Gastrocnemius medialis (tissue), 4 donors: ENCODE data around the gene RALGAPA2. TPM values are rescaled to one million over a fixed set of nuclear protein-coding genes. Genes with fewer than 3 reads are reported as not detected.

Experiments
- ATAC-seq, 2 donors: fragments of 150-250 bp; one replicate each; pipeline ENCODE4 v1.9.1; 2016
- DNase-seq, 2 donors: peaks; one replicate each; pipeline ENCODE4 v3.0.0-alpha.2; 2019
- H3K27ac ChIP-seq, 4 donors: fragments of 200-600 bp; sonication (generic); 1 replicate in 1 of 4; 2 replicates in 3 of 4; pipeline ENCODE4 v1.5.1; 2016 to 2018; ENCODE audit warnings: mild to moderate bottlenecking in 2 of 4, moderate library complexity in 1 of 4
- H3K27me3 ChIP-seq, 3 donors: fragments of 200-600 bp; sonication (generic) in 2 of 3; 1 replicate in 1 of 3; 2 replicates in 2 of 3; pipeline versions ENCODE4 v1.5.1 to v1.6.0; 2016 to 2019; ENCODE audit warnings: mild to moderate bottlenecking in 1 of 3, moderate library complexity in 1 of 3
- H3K36me3 ChIP-seq, 2 donors: fragments of 200-600 bp; sonication (generic) in 1 of 2; one replicate each; pipeline ENCODE4 v1.5.1; 2017 to 2018
- H3K4me1 ChIP-seq, 2 donors: fragments of 200-600 bp; sonication (generic) in 1 of 2; one replicate each; pipeline ENCODE4 v1.5.1; 2016 to 2017; ENCODE audit warnings: mild to moderate bottlenecking in 2 of 2
- H3K4me3 ChIP-seq, 4 donors: fragments of 200-600 bp; sonication (generic) in 3 of 4; 1 replicate in 1 of 4; 2 replicates in 3 of 4; pipeline ENCODE4 v1.5.1; 2016 to 2019; ENCODE audit warnings: mild to moderate bottlenecking in 2 of 4
- H3K9me3 ChIP-seq, 3 donors: fragments of 200-600 bp; sonication (generic) in 2 of 3; 1 replicate in 1 of 3; 2 replicates in 2 of 3; pipeline ENCODE4 v1.5.1; 2016 to 2019
- CTCF ChIP-seq, 5 experiments: fragments of 450-650 bp in 3 of 5; fragments of 200-600 bp in 2 of 5; sonication (generic) in 2 of 5; IDR thresholded peaks in 4 of 5; conservative IDR thresholded peaks in 1 of 5; 1 replicate in 4 of 5; 2 replicates in 1 of 5; pipeline ENCODE4 v1.5.1; 2016 to 2019; ENCODE audit warnings: antibody characterized with exemption in 5 of 5, mild to moderate bottlenecking in 3 of 5, moderate library complexity in 3 of 5
- POLR2A ChIP-seq, 2 donors: fragments of 450-650 bp; IDR thresholded peaks; one replicate each; pipeline ENCODE4 v1.6.1; 2017; ENCODE audit warnings: antibody characterized with exemption in 2 of 2, mild to moderate bottlenecking in 2 of 2, moderate library complexity in 2 of 2
- in situ Hi-C, 4 donors: fragments of 200-750 bp; cut with MboI; loops; one replicate each; pipeline versions ENCODE4 v1.15.0 to v1.8.0; 2017; ENCODE audit warnings: low sequenced_read_pairs in 4 of 4
- intact Hi-C: fragments of 100-400 bp; cut with DNase I; formaldehyde crosslinking; loops from one replicate; pipeline ENCODE4 v1.15.1; 2023; ENCODE audit warnings: low total_unique reads
- total RNA-seq, 4 donors: library from RNA; depleted of rRNA; stranded (reverse); fragments of >200 nt; gene quantifications; one replicate each; pipeline versions ENCODE4 v1.1.0 to v1.2.3, GENCODE V29; 2016

Gene RALGAPA2
- total RNA-seq, 4 donors from 2014 or later: 43.2 to 56.9 (median 52.0) TPM

GRCh38 chr20:20446425-20447015, 265.9 kb downstream of the RALGAPA2 start:
- intact Hi-C loops (no loop called here), in situ Hi-C loops (no loop called here)
- TF ChIP-seq CTCF (IDR thresholded peaks at IDR 0.05 in 4 of 5, conservative IDR thresholded peaks at IDR 0.05 in 1 of 5) (no peak), POLR2A (IDR thresholded peaks at IDR 0.05) (no peak)
- no peaks in the 10 kb centered on the region for H3K27me3 ChIP-seq
- ATAC-seq (no peak), DNase-seq (no peak)
- H3K4me3 ChIP-seq: no peak overlapping the region
- no peak overlapping the region for H3K27ac ChIP-seq
- H3K36me3 ChIP-seq: peaks cover 0 to 8% of the 10 kb centered on the region in 2 donors
- no peaks in the 10 kb centered on the region for H3K9me3 ChIP-seq
- peaks cover 12 to 21% of the 10 kb centered on the region in 2 donors for H3K4me1 ChIP-seq

- ATAC-seq (no peak), DNase-seq (no peak)
- H3K4me1 ChIP-seq: peaks cover 6 to 16% of the 10 kb centered on the region in 2 donors
- TF ChIP-seq CTCF (IDR thresholded peaks at IDR 0.05 in 4 of 5, conservative IDR thresholded peaks at IDR 0.05 in 1 of 5) (no peak), POLR2A (IDR thresholded peaks at IDR 0.05) (no peak)
- H3K4me3 ChIP-seq: no peak overlapping the region
- intact Hi-C loops: no loop called here
- in situ Hi-C loops: no loop called here
- H3K27me3 ChIP-seq: no peaks in the 10 kb centered on the region
- no peaks in the 10 kb centered on the region for H3K9me3 ChIP-seq
- no peak overlapping the region for H3K27ac ChIP-seq
- peaks cover 0 to 11% of the 10 kb centered on the region in 2 donors for H3K36me3 ChIP-seq
Observed at GRCh38 chr20:20446001-20446400, 266.4 kb downstream of the RALGAPA2 start.

GRCh38 chr20:20443504-20443903, 268.9 kb downstream of the RALGAPA2 start:
- Histone ChIP-seq H3K27ac (no peak overlapping the region), H3K9me3 (no peaks in the 10 kb centered on the region), H3K4me3 (no peak overlapping the region), H3K36me3 (peaks cover 0 to 11% of the 10 kb centered on the region in 2 donors), H3K27me3 (no peaks in the 10 kb centered on the region), H3K4me1 (peaks cover 0 to 10% of the 10 kb centered on the region in 2 donors)
- in situ Hi-C loops: no loop called here
- intact Hi-C loops: no loop called here
- TF ChIP-seq CTCF (IDR thresholded peaks at IDR 0.05 in 4 of 5, conservative IDR thresholded peaks at IDR 0.05 in 1 of 5) (no peak), POLR2A (IDR thresholded peaks at IDR 0.05) (no peak)
- DNase-seq: no peak
- ATAC-seq: no peak

GRCh38 chr20:20442466-20442865, 270.0 kb downstream of the RALGAPA2 start:
- no peak for ATAC-seq

More at GRCh38 chr20:20442466-20442865, 270.0 kb downstream of the RALGAPA2 start:
- Histone ChIP-seq H3K4me1 (peaks cover 0 to 8% of the 10 kb centered on the region in 2 donors), H3K4me3 (no peak overlapping the region), H3K27ac (no peak overlapping the region), H3K27me3 (no peaks in the 10 kb centered on the region), H3K36me3 (peaks cover 0 to 11% of the 10 kb centered on the region in 2 donors), H3K9me3 (no peaks in the 10 kb centered on the region)
- in situ Hi-C loops: no loop called here
- no peak for TF ChIP-seq CTCF (IDR thresholded peaks at IDR 0.05 in 4 of 5, conservative IDR thresholded peaks at IDR 0.05 in 1 of 5)
- no peak for TF ChIP-seq POLR2A (IDR thresholded peaks at IDR 0.05)
- no peak for DNase-seq
- intact Hi-C loops: no loop called here
